Endothelial cell of umbilical vein (primary cell): ENCODE results near the gene EFCAB5. TPM values are rescaled to one million over a fixed set of nuclear protein-coding genes. Genes with fewer than 3 reads are reported as not detected.

Experiments
- BruUV-seq: library from RNA; stranded (reverse); fragments of 400-500 nt; replicated peaks from 2 replicates; lab custom pipeline; 2021; lab: Mats Ljungman, UMichigan
- CTCF ChIA-PET: fragments of 300-600, 350-600 bp; sonication (Branson Sonifier 250); formaldehyde crosslinking; loops from one replicate; lab custom pipeline; 2021; ENCODE audit warnings: antibody characterized with exemption, inconsistent platforms; lab: Charles Lee
- POLR2A ChIA-PET: fragments of 300-600, 350-600 bp; sonication (Branson Sonifier 250); formaldehyde crosslinking; loops from one replicate; lab custom pipeline; 2021; ENCODE audit warnings: antibody characterized with exemption, inconsistent platforms; lab: Charles Lee
- DNase-seq: peaks from one replicate; pipeline ENCODE4 v3.0.0-alpha.2; 2011; ENCODE audit warnings: low read depth, low spot score
- FAIRE-seq: peaks from 2 replicates; lab custom pipeline; 2011; peaks lifted over from hg19 to GRCh38; lab: Jason Lieb, UNC
- H2AFZ ChIP-seq: 2 replicates; pipeline ENCODE4 v1.6.0; 2012; ENCODE audit warnings: low read depth, low read length, control low read depth, inconsistent platforms
- H3K27ac ChIP-seq: 2 replicates; pipeline ENCODE4 v1.5.1; 2011; ENCODE audit warnings: low read depth, mild to moderate bottlenecking, control low read depth, low read length, moderate library complexity; ENCODE audit not compliant: insufficient read depth
- H3K27me3 ChIP-seq, 2 experiments: 2 replicates each; pipeline versions ENCODE4 v1.6.0 to v1.6.1; 2011; ENCODE audit warnings: low read length in 2 of 2, mixed read lengths in 1 of 2; ENCODE audit not compliant: control insufficient read depth in 2 of 2, insufficient read depth in 2 of 2
- H3K36me3 ChIP-seq, 2 experiments: 2 replicates in 1 of 2; 3 replicates in 1 of 2; pipeline ENCODE4 v1.5.1; 2011; ENCODE audit warnings: low read length in 2 of 2, mild to moderate bottlenecking in 1 of 2, moderate library complexity in 1 of 2; ENCODE audit not compliant: control insufficient read depth in 2 of 2, insufficient read depth in 2 of 2; ENCODE audit errors: extremely low read depth in 1 of 2
- H3K4me1 ChIP-seq: 3 replicates; pipeline ENCODE4 v1.5.1; 2011; ENCODE audit warnings: mild to moderate bottlenecking, low read length; ENCODE audit not compliant: control insufficient read depth, insufficient read depth; ENCODE audit errors: extremely low read depth
- H3K4me2 ChIP-seq: 2 replicates; pipeline ENCODE4 v1.6.1; 2011; ENCODE audit warnings: low read length, control low read depth, mixed read lengths; ENCODE audit not compliant: insufficient read depth
- H3K4me3 ChIP-seq, 3 experiments: fragments of 200-600 bp in 1 of 3; sonication (generic), shearing (Covaris generic) in 1 of 3; replicated peaks in 1 of 3; 2 replicates each; pipeline ENCODE4 v1.5.1; 2011 to 2016; ENCODE audit warnings: control low read depth in 3 of 3, low read length in 3 of 3, mild to moderate bottlenecking in 2 of 3, inconsistent platforms in 1 of 3, low read depth in 1 of 3, moderate library complexity in 1 of 3; ENCODE audit not compliant: insufficient read depth in 1 of 3
- H3K79me2 ChIP-seq: 2 replicates; pipeline ENCODE4 v1.6.0; 2012; ENCODE audit warnings: low read length, inconsistent platforms; ENCODE audit not compliant: control insufficient read depth, insufficient read depth
- H3K9ac ChIP-seq: replicated peaks from 2 replicates; pipeline ENCODE3; 2011; ENCODE audit warnings: low read length, control low read depth; ENCODE audit not compliant: insufficient read depth; ENCODE audit errors: extremely low read depth
- H3K9me1 ChIP-seq: replicated peaks from 3 replicates; pipeline ENCODE4 v1.6.0; 2011; ENCODE audit warnings: mild to moderate bottlenecking, low read length; ENCODE audit not compliant: control insufficient read depth, insufficient read depth; ENCODE audit errors: extremely low read depth
- H3K9me3 ChIP-seq: replicated peaks from 2 replicates; pipeline ENCODE4 v1.5.1; 2012; ENCODE audit warnings: low read length, inconsistent platforms; ENCODE audit not compliant: control insufficient read depth, insufficient read depth
- H4K20me1 ChIP-seq: replicated peaks from 2 replicates; pipeline ENCODE3; 2011; ENCODE audit warnings: mild to moderate bottlenecking, low read length; ENCODE audit not compliant: control insufficient read depth, insufficient read depth; ENCODE audit errors: extremely low read depth
- EZH2 ChIP-seq: IDR thresholded peaks from 2 replicates; pipeline ENCODE4 v1.6.1; 2012; ENCODE audit warnings: borderline replicate concordance, low read depth, mild to moderate bottlenecking, moderate library complexity, low read length, inconsistent platforms; ENCODE audit not compliant: severe bottlenecking
- FOS ChIP-seq: IDR thresholded peaks from 2 replicates; pipeline ENCODE4 v1.6.1; 2011; ENCODE audit warnings: mild to moderate bottlenecking, low read length, moderate library complexity, borderline replicate concordance; ENCODE audit not compliant: insufficient read depth
- GATA2 ChIP-seq: IDR thresholded peaks from 2 replicates; pipeline ENCODE4 v1.7.0; 2011; ENCODE audit warnings: low read depth, mild to moderate bottlenecking, moderate library complexity, mixed read lengths, low read length; ENCODE audit not compliant: insufficient read length, insufficient read depth
- JUN ChIP-seq: IDR thresholded peaks from 2 replicates; pipeline ENCODE4 v1.6.1; 2011; ENCODE audit warnings: borderline replicate concordance, low read depth; ENCODE audit not compliant: insufficient read length, insufficient read depth
- MYC ChIP-seq: IDR thresholded peaks from one replicate; pipeline ENCODE4 v1.6.1; 2011; ENCODE audit warnings: mild to moderate bottlenecking, low read depth, low read length
- POLR2A ChIP-seq: IDR thresholded peaks from 2 replicates; pipeline ENCODE4 v1.6.1; 2012; ENCODE audit warnings: low read depth, mild to moderate bottlenecking, control low read depth, low read length
- POLR2AphosphoS5 ChIP-seq: IDR thresholded peaks from 2 replicates; pipeline ENCODE4 v1.6.1; 2012; ENCODE audit warnings: low read depth, mild to moderate bottlenecking, control low read depth, low read length, moderate library complexity; ENCODE audit not compliant: insufficient read depth
- dilution Hi-C: fragments of 300-500 bp; cut with MboI; formaldehyde crosslinking; loops from one replicate; pipeline ENCODE4 v1.15.0; 2019; ENCODE audit warnings: low sequenced_read_pairs; ENCODE audit not compliant: extremely low pct_ligation_motif_present
- intact Hi-C: fragments of 100-400 bp; cut with micrococcal nuclease; formaldehyde crosslinking; loops from one replicate; pipeline ENCODE4 v1.10.0; 2022
- polyA plus RNA-seq, 4 experiments: library from polyadenylated mRNA; depleted of rRNA in 3 of 4; stranded (reverse) in 3 of 4; unstranded in 1 of 4; fragments of >200 nt; gene quantifications; 2 replicates each; pipeline versions ENCODE4 v1.2.1 to v1.2.3, GENCODE V29; 2011 to 2012; ENCODE audit warnings: missing spikeins in 1 of 4
- total RNA-seq: library from RNA; stranded (reverse); gene quantifications from 2 replicates; pipeline ENCODE4 v1.2.3, GENCODE V29; 2021
- TF ChIP-seq, protein P1 (sequence below): IDR thresholded peaks from 2 replicates; pipeline ENCODE4 v1.6.1; 2011; ENCODE audit not compliant: insufficient read depth, insufficient read length
- TF ChIP-seq, protein P2 (sequence below), 2 donors: IDR thresholded peaks; 1 replicate in 1 of 2; 2 replicates in 1 of 2; pipeline ENCODE4 v1.5.1; 2011; ENCODE audit warnings: low read length in 2 of 2, mild to moderate bottlenecking in 2 of 2, moderate library complexity in 2 of 2, control low read depth in 1 of 2, inconsistent platforms in 1 of 2, low read depth in 1 of 2; ENCODE audit not compliant: insufficient read depth in 1 of 2; ENCODE audit errors: extremely low read depth in 1 of 2

The EFCAB5 gene
- total and polyA plus RNA-seq, 2 donors (not counting 3 experiments of a cell fraction or from before 2014, with no cell fraction given), result 0.04 to 0.40 TPM

DNA sequence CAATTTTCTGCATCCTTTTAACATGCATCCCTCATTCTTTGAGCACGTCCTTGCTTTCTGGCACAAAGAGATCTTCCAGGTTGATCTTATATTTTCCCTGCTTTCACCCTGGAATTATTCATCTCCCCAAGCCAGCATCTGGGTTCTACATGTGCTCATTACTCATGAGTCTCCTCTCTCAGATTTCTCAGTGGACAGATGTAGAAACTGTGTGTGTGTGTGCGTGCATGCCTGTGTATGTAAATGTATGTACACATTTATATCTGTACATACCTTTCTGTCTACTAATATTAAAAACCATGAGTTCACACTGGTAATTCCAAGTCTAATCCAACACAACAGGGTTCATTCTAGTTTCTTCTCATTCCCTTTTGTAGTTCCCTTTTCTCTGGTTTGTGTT is 133.3 kb downstream of the EFCAB5 start:
- no TSS peak for BruUV-seq
- Histone ChIP-seq H3K79me2 (no peaks in the 10 kb centered on the region), H3K27ac (no peak overlapping the region), H3K36me3 (no peaks in the 10 kb centered on the region), H2AFZ (no peak overlapping the region), H3K27me3 (peaks cover 3 to 34% of the 10 kb centered on the region in 2 experiments), H3K9me3 (no peaks in the 10 kb centered on the region), H3K9me1 (no peaks in the 10 kb centered on the region), H3K9ac (no peak overlapping the region), H4K20me1 (no peaks in the 10 kb centered on the region), H3K4me1 (no peaks in the 10 kb centered on the region), H3K4me2 (no peak overlapping the region), H3K4me3 (no peak overlapping the region)
- ChIA-PET POLR2A (no interaction called here), CTCF (interaction anchor here (1.2 to 2.4 kb wide), 2 partner anchors 19 to 21 kb away, joined by 3 to 14 read pairs; no protein-coding TSS in a partner anchor)
- FAIRE-seq (no peak), DNase-seq (no peak)
- dilution Hi-C loops, result no loop called here
- no peak for TF ChIP-seq MYC
- TF ChIP-seq, protein P1, sequence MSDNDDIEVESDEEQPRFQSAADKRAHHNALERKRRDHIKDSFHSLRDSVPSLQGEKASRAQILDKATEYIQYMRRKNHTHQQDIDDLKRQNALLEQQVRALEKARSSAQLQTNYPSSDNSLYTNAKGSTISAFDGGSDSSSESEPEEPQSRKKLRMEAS, result no peak
- no peak for TF ChIP-seq EZH2
- TF ChIP-seq GATA2, result no peak
- TF ChIP-seq POLR2AphosphoS5, result no peak
- TF ChIP-seq FOS, result no peak
- TF ChIP-seq JUN, result no peak
- TF ChIP-seq, protein P2, sequence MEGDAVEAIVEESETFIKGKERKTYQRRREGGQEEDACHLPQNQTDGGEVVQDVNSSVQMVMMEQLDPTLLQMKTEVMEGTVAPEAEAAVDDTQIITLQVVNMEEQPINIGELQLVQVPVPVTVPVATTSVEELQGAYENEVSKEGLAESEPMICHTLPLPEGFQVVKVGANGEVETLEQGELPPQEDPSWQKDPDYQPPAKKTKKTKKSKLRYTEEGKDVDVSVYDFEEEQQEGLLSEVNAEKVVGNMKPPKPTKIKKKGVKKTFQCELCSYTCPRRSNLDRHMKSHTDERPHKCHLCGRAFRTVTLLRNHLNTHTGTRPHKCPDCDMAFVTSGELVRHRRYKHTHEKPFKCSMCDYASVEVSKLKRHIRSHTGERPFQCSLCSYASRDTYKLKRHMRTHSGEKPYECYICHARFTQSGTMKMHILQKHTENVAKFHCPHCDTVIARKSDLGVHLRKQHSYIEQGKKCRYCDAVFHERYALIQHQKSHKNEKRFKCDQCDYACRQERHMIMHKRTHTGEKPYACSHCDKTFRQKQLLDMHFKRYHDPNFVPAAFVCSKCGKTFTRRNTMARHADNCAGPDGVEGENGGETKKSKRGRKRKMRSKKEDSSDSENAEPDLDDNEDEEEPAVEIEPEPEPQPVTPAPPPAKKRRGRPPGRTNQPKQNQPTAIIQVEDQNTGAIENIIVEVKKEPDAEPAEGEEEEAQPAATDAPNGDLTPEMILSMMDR (IDR thresholded peaks at IDR 0.05; ENCODE audit: extremely low read depth in 1 of 2, insufficient read depth in 1 of 2, low read depth in 1 of 2, low read length in 2 of 2), result no peak
- no peak for TF ChIP-seq POLR2A
- intact Hi-C loops, result no loop called here
